Gastroesophageal sphincter (tissue), 3 donors: ENCODE results near the gene CACUL1.

Experiments
- CTCF ChIP-seq, 4 experiments: fragments of 200-600 bp in 2 of 4; fragments of 450-650 bp in 2 of 4; sonication (generic) in 1 of 4; IDR thresholded peaks; one replicate each; pipeline ENCODE4 v1.5.1; 2017 to 2019; ENCODE audit warnings: antibody characterized with exemption in 4 of 4, mild to moderate bottlenecking in 2 of 4, moderate library complexity in 2 of 4
- POLR2A ChIP-seq, 2 donors: fragments of 450-650 bp; IDR thresholded peaks; one replicate each; pipeline ENCODE4 v1.6.1; 2017; ENCODE audit warnings: antibody characterized with exemption in 2 of 2, mild to moderate bottlenecking in 2 of 2, moderate library complexity in 1 of 2

GRCh38 chr10:118666350-118666749 is 88.4 kb downstream of the CACUL1 start:
- TF ChIP-seq CTCF (IDR thresholded peaks at IDR 0.05) = no peak
- no peak for TF ChIP-seq POLR2A (IDR thresholded peaks at IDR 0.05)
